SK-N-SH treated with all-trans-retinoic acid at 6 μM for 48 hours (cell line): Measurements from ENCODE around the gene STPG3.
"Not testable (repeated sequence)": the region's sequence is repeated elsewhere in the genome, so short reads cannot be mapped to it uniquely, and the experiment has no call there.

Experiments
- CSRNP3 ChIP-seq: fragments of 250-450 bp; sonication (Bioruptor Pico); IDR thresholded peaks from 2 replicates; pipeline ENCODE4 v1.5.1; 2021; ENCODE audit warnings: mild to moderate bottlenecking, moderate library complexity
- ESRRG ChIP-seq: fragments of 250-450 bp; sonication (Bioruptor Pico); IDR thresholded peaks from 2 replicates; pipeline ENCODE4 v1.6.1; 2021; ENCODE audit warnings: mild to moderate bottlenecking
- GLIS3 ChIP-seq: fragments of 250-450 bp; sonication (Bioruptor Pico); IDR thresholded peaks from 2 replicates; pipeline ENCODE4 v1.5.0; 2020; ENCODE audit warnings: mild to moderate bottlenecking, moderate library complexity
- ISL1 ChIP-seq: fragments of 250-450 bp; sonication (Bioruptor Pico); IDR thresholded peaks from 2 replicates; pipeline ENCODE4 v2.1.2; 2022; ENCODE audit warnings: mild to moderate bottlenecking, moderate library complexity
- OSR1 ChIP-seq: fragments of 250-450 bp; sonication (Bioruptor Pico); IDR thresholded peaks from 2 replicates; pipeline ENCODE4 v1.8.0; 2022; ENCODE audit warnings: moderate library complexity, mild to moderate bottlenecking, inconsistent platforms
- ZFP3 ChIP-seq: fragments of 250-450 bp; sonication (Bioruptor Pico); IDR thresholded peaks from 2 replicates; pipeline ENCODE4 v1.5.0; 2020; ENCODE audit warnings: mild to moderate bottlenecking, moderate library complexity
- ZFP30 ChIP-seq: fragments of 450-650 bp; formaldehyde crosslinking; IDR thresholded peaks from 2 replicates; pipeline ENCODE4 v1.5.0; 2022; ENCODE audit warnings: mild to moderate bottlenecking, moderate library complexity
- TF ChIP-seq, protein P1 (sequence below): fragments of 250-450 bp; sonication (Bioruptor Pico); IDR thresholded peaks from 2 replicates; pipeline ENCODE4 v1.5.1; 2020; ENCODE audit warnings: low read depth, mild to moderate bottlenecking, moderate library complexity
- TF ChIP-seq, protein P2 (sequence below): fragments of 250-450 bp; sonication (Bioruptor Pico); IDR thresholded peaks from 2 replicates; pipeline ENCODE4 v1.8.0; 2021; ENCODE audit warnings: low read depth, mild to moderate bottlenecking, moderate library complexity, borderline replicate concordance

- not testable (repeated sequence) for TF ChIP-seq ZFP30; CSRNP3 (CRISPR knock-in tag); ISL1 (CRISPR knock-in tag); ZFP3 (CRISPR knock-in tag); GLIS3 (CRISPR knock-in tag); OSR1 (CRISPR knock-in tag); ESRRG (CRISPR knock-in tag)
- TF ChIP-seq, protein P1, sequence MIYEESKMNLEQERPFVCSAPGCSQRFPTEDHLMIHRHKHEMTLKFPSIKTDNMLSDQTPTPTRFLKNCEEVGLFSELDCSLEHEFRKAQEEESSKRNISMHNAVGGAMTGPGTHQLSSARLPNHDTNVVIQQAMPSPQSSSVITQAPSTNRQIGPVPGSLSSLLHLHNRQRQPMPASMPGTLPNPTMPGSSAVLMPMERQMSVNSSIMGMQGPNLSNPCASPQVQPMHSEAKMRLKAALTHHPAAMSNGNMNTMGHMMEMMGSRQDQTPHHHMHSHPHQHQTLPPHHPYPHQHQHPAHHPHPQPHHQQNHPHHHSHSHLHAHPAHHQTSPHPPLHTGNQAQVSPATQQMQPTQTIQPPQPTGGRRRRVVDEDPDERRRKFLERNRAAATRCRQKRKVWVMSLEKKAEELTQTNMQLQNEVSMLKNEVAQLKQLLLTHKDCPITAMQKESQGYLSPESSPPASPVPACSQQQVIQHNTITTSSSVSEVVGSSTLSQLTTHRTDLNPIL (CRISPR knock-in tag): not testable (repeated sequence)
- TF ChIP-seq, protein P2, sequence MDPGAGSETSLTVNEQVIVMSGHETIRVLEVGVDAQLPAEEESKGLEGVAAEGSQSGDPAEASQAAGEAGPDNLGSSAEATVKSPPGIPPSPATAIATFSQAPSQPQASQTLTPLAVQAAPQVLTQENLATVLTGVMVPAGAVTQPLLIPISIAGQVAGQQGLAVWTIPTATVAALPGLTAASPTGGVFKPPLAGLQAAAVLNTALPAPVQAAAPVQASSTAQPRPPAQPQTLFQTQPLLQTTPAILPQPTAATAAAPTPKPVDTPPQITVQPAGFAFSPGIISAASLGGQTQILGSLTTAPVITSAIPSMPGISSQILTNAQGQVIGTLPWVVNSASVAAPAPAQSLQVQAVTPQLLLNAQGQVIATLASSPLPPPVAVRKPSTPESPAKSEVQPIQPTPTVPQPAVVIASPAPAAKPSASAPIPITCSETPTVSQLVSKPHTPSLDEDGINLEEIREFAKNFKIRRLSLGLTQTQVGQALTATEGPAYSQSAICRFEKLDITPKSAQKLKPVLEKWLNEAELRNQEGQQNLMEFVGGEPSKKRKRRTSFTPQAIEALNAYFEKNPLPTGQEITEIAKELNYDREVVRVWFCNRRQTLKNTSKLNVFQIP (CRISPR knock-in tag): not testable (repeated sequence)
Measured at GRCh38 chr9:137262173-137262908, 11.3 kb downstream of the STPG3 start.
